Neural cell (in vitro differentiated cells): ENCODE results near the gene XYLT2. TPM values are rescaled to one million over a fixed set of nuclear protein-coding genes. Genes with fewer than 3 reads are reported as not detected.

Experiments
- H2AFZ ChIP-seq: fragments of 200-600, 300-800 bp; sonication (generic), shearing (Covaris generic); 2 replicates; pipeline ENCODE4 v1.6.0; 2014; ENCODE audit warnings: low read depth, mild to moderate bottlenecking, antibody characterized with exemption, low read length, moderate library complexity
- H3F3A ChIP-seq: fragments of 200-600 bp; shearing (Covaris generic); 2 replicates; pipeline ENCODE4 v1.6.1; 2016; ENCODE audit warnings: mild to moderate bottlenecking, moderate library complexity, mixed read lengths, antibody characterized with exemption, low read length; ENCODE audit not compliant: insufficient read depth, poor library complexity, severe bottlenecking
- H3K27ac ChIP-seq: fragments of 200-600, 300-800 bp; sonication (generic), shearing (Covaris generic); 2 replicates; pipeline ENCODE4 v1.5.1; 2014; ENCODE audit warnings: mild to moderate bottlenecking, low read length, moderate library complexity
- H3K27me3 ChIP-seq: fragments of 300-800, 200-600 bp; sonication (generic), shearing (Covaris generic); 2 replicates; pipeline ENCODE4 v1.6.0; 2014; ENCODE audit warnings: mild to moderate bottlenecking, low read depth, low read length, moderate library complexity; ENCODE audit not compliant: insufficient read depth
- H3K36me3 ChIP-seq: fragments of 300-800, 200-600 bp; sonication (generic), shearing (Covaris generic); 2 replicates; pipeline ENCODE4 v1.5.1; 2014; ENCODE audit warnings: mild to moderate bottlenecking, antibody characterized with exemption, low read length, moderate library complexity; ENCODE audit not compliant: insufficient read depth
- H3K4me2 ChIP-seq: fragments of 300-800, 200-600 bp; sonication (generic), shearing (Covaris generic); 2 replicates; pipeline ENCODE4 v1.6.0; 2014; ENCODE audit warnings: mild to moderate bottlenecking, low read length
- H3K4me3 ChIP-seq: fragments of 300-800, 200-600 bp; sonication (generic), shearing (Covaris generic); 2 replicates; pipeline ENCODE4 v1.5.1; 2014; ENCODE audit warnings: mild to moderate bottlenecking, low read length, moderate library complexity
- H3K79me2 ChIP-seq: fragments of 200-600 bp; shearing (Covaris generic); replicated peaks from 2 replicates; pipeline ENCODE4 v1.6.0; 2014; ENCODE audit warnings: mild to moderate bottlenecking, low read length, moderate library complexity; ENCODE audit not compliant: insufficient read depth
- H3K9ac ChIP-seq: fragments of 300-800, 200-600 bp; sonication (generic), shearing (Covaris generic); 2 replicates; pipeline ENCODE4 v1.6.1; 2016; ENCODE audit warnings: mild to moderate bottlenecking, low read length, mixed read lengths
- H3K9me2 ChIP-seq: fragments of 200-600 bp; shearing (Covaris generic); 2 replicates; pipeline ENCODE4 v1.6.1; 2016; ENCODE audit warnings: mild to moderate bottlenecking, low read length, mixed read lengths; ENCODE audit not compliant: insufficient read depth
- H3K9me3 ChIP-seq: fragments of 200-600, 300-800 bp; sonication (generic), shearing (Covaris generic); 2 replicates; pipeline ENCODE4 v1.6.1; 2016; ENCODE audit warnings: mild to moderate bottlenecking, mixed run types, low read length, moderate library complexity, mixed read lengths
- H4K20me1 ChIP-seq: fragments of 200-600 bp; shearing (Covaris generic); 2 replicates; pipeline ENCODE4 v1.6.1; 2016; ENCODE audit warnings: mild to moderate bottlenecking, mixed run types; ENCODE audit not compliant: insufficient read depth
- EP300 ChIP-seq: fragments of 450-650 bp; conservative IDR thresholded peaks from 2 replicates; pipeline ENCODE4 v1.6.1; 2014; ENCODE audit warnings: antibody characterized with exemption, mild to moderate bottlenecking, moderate library complexity; ENCODE audit not compliant: poor library complexity, severe bottlenecking
- EZH2 ChIP-seq: fragments of 200-600, 300-800 bp; shearing (Covaris generic), sonication (generic); IDR thresholded peaks from 2 replicates; pipeline ENCODE4 v1.6.1; 2014; ENCODE audit warnings: antibody characterized with exemption, low read length, borderline replicate concordance, mild to moderate bottlenecking; ENCODE audit not compliant: insufficient read depth, poor library complexity, severe bottlenecking
- MXI1 ChIP-seq: fragments of 450-650 bp; conservative IDR thresholded peaks from 2 replicates; pipeline ENCODE4 v1.6.1; 2014; ENCODE audit warnings: antibody characterized with exemption, mild to moderate bottlenecking; ENCODE audit not compliant: poor library complexity, severe bottlenecking
- POLR2AphosphoS5 ChIP-seq: IDR thresholded peaks from 2 replicates; pipeline ENCODE4 v1.6.1; 2012
- RAD21 ChIP-seq: fragments of 450-650 bp; conservative IDR thresholded peaks from 2 replicates; pipeline ENCODE4 v1.6.1; 2014; ENCODE audit warnings: antibody characterized with exemption, mild to moderate bottlenecking, moderate library complexity
- REST ChIP-seq: IDR thresholded peaks from 2 replicates; pipeline ENCODE4 v1.6.1; 2012; ENCODE audit warnings: borderline replicate concordance
- SMC3 ChIP-seq: fragments of 450-650 bp; conservative IDR thresholded peaks from 2 replicates; pipeline ENCODE4 v1.6.1; 2014; ENCODE audit warnings: antibody characterized with exemption, mild to moderate bottlenecking, moderate library complexity; ENCODE audit not compliant: poor library complexity
- TAF1 ChIP-seq: IDR thresholded peaks from 2 replicates; pipeline ENCODE4 v1.6.1; 2012; ENCODE audit warnings: low read depth
- polyA plus RNA-seq: library from polyadenylated mRNA; depleted of rRNA; stranded (reverse); fragments of >200 nt; gene quantifications from 2 replicates; pipeline ENCODE4 v1.2.3, GENCODE V29; 2014
- TF ChIP-seq, protein P1 (sequence below): fragments of 450-650 bp; IDR thresholded peaks from 2 replicates; pipeline ENCODE4 v1.5.1; 2014; ENCODE audit warnings: antibody characterized with exemption, mild to moderate bottlenecking, moderate library complexity; ENCODE audit not compliant: poor library complexity, severe bottlenecking

Gene XYLT2
- polyA plus RNA-seq, 1 donor from 2014 or later: 6.9 TPM

- no peak overlapping the region for H3K4me2 ChIP-seq
- no peak overlapping the region for H3K9ac ChIP-seq
- TF ChIP-seq RAD21 (no peak), POLR2AphosphoS5 (no peak), MXI1 (no peak), REST (no peak), EZH2 (no peak), SMC3 (no peak), TAF1 (no peak), EP300 (no peak)
- TF ChIP-seq, protein P1, sequence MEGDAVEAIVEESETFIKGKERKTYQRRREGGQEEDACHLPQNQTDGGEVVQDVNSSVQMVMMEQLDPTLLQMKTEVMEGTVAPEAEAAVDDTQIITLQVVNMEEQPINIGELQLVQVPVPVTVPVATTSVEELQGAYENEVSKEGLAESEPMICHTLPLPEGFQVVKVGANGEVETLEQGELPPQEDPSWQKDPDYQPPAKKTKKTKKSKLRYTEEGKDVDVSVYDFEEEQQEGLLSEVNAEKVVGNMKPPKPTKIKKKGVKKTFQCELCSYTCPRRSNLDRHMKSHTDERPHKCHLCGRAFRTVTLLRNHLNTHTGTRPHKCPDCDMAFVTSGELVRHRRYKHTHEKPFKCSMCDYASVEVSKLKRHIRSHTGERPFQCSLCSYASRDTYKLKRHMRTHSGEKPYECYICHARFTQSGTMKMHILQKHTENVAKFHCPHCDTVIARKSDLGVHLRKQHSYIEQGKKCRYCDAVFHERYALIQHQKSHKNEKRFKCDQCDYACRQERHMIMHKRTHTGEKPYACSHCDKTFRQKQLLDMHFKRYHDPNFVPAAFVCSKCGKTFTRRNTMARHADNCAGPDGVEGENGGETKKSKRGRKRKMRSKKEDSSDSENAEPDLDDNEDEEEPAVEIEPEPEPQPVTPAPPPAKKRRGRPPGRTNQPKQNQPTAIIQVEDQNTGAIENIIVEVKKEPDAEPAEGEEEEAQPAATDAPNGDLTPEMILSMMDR: no peak
- H2AFZ ChIP-seq: no peak overlapping the region
- H3K79me2 ChIP-seq: no peaks in the 10 kb centered on the region
- no peak overlapping the region for H3K4me3 ChIP-seq
- H3F3A ChIP-seq: no peaks in the 10 kb centered on the region
- no peaks in the 10 kb centered on the region for H4K20me1 ChIP-seq
- no peaks in the 10 kb centered on the region for H3K9me2 ChIP-seq
- H3K36me3 ChIP-seq: no peaks in the 10 kb centered on the region
- no peaks in the 10 kb centered on the region for H3K27me3 ChIP-seq
- H3K27ac ChIP-seq: no peak overlapping the region
- no peaks in the 10 kb centered on the region for H3K9me3 ChIP-seq
Observed at GRCh38 chr17:50353600-50354195, 7.8 kb downstream of the XYLT2 start.

DNA sequence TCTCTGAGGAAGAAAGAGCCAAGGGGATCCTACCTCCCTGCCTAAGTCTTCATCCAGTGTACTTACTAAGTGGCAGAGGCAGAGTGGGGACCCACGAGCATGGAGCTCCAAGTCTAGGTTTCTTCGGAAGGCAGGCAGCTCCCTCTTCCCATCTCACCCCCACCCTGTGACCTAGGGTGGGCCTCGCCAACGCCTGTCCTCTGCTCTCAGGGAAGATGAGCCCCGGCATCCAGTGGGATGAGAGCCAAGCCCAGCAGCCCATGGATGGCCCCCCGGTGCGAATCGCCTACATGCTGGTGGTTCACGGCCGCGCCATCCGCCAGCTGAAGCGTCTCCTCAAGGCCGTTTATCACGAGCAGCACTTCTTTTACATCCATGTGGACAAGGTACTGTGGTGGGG lies 8.3 kb downstream of the XYLT2 start:
- no peaks in the 10 kb centered on the region for H3K9me3 ChIP-seq
- no peak overlapping the region for H3K4me3 ChIP-seq
- H3K9me2 ChIP-seq: no peaks in the 10 kb centered on the region
- H3K36me3 ChIP-seq: no peaks in the 10 kb centered on the region
- H3K9ac ChIP-seq: no peak overlapping the region
- H2AFZ ChIP-seq: no peak overlapping the region
- H3K4me2 ChIP-seq: no peak overlapping the region
- TF ChIP-seq RAD21 (no peak), TAF1 (no peak), POLR2AphosphoS5 (no peak), SMC3 (no peak), MXI1 (no peak), EZH2 (no peak), REST (no peak)
- no peaks in the 10 kb centered on the region for H3F3A ChIP-seq
- H4K20me1 ChIP-seq: no peaks in the 10 kb centered on the region
- no peaks in the 10 kb centered on the region for H3K79me2 ChIP-seq
- H3K27me3 ChIP-seq: no peaks in the 10 kb centered on the region
- no peak overlapping the region for H3K27ac ChIP-seq
